SK-N-MC (cell line): ENCODE measurements around the gene OR51V1.

Source experiments
- EZH2 ChIP-seq: fragments of 200-600 bp; sonication (generic); IDR thresholded peaks from one replicate; pipeline ENCODE4 v1.6.1; 2017; ENCODE audit warnings: antibody characterized with exemption
- FOXP2 ChIP-seq: optimal IDR thresholded peaks from 2 replicates; pipeline ENCODE3; 2011; ENCODE audit warnings: mild to moderate bottlenecking, moderate library complexity; ENCODE audit not compliant: insufficient read depth; ENCODE audit errors: extremely low read length, control extremely low read depth
- POLR2AphosphoS5 ChIP-seq: IDR thresholded peaks from 2 replicates; pipeline ENCODE4 v1.6.1; 2012; ENCODE audit warnings: mild to moderate bottlenecking, low read depth, low read length, borderline replicate concordance

- TF ChIP-seq POLR2AphosphoS5 (no peak), EZH2 (no peak), FOXP2 (no peak)
Observed at GRCh38 chr11:5153574-5154431, 46.7 kb downstream of the OR51V1 start.
